ENCODE measurements around the gene PRKCA.

GRCh38 chr17:66549311-66549704 is 246.9 kb downstream of the PRKCA start:
- no peak for TF ChIP-seq CTCF (IDR thresholded peaks at IDR 0.05)
- TF ChIP-seq POLR2AphosphoS5 (IDR thresholded peaks at IDR 0.05): no peak
- TF ChIP-seq EP300 (IDR thresholded peaks at IDR 0.05): no peak
